Tracheal epithelial cell (primary cell): ENCODE data around the gene XPOT. TPM values are rescaled to one million over a fixed set of nuclear protein-coding genes. Genes with fewer than 3 reads are reported as not detected.

Experiments used
- total RNA-seq: library from RNA; depleted of rRNA; stranded (reverse); fragments of >200 nt; gene quantifications from 2 replicates; pipeline ENCODE4 v1.2.1, GENCODE V29; 2014

XPOT gene, protein sequence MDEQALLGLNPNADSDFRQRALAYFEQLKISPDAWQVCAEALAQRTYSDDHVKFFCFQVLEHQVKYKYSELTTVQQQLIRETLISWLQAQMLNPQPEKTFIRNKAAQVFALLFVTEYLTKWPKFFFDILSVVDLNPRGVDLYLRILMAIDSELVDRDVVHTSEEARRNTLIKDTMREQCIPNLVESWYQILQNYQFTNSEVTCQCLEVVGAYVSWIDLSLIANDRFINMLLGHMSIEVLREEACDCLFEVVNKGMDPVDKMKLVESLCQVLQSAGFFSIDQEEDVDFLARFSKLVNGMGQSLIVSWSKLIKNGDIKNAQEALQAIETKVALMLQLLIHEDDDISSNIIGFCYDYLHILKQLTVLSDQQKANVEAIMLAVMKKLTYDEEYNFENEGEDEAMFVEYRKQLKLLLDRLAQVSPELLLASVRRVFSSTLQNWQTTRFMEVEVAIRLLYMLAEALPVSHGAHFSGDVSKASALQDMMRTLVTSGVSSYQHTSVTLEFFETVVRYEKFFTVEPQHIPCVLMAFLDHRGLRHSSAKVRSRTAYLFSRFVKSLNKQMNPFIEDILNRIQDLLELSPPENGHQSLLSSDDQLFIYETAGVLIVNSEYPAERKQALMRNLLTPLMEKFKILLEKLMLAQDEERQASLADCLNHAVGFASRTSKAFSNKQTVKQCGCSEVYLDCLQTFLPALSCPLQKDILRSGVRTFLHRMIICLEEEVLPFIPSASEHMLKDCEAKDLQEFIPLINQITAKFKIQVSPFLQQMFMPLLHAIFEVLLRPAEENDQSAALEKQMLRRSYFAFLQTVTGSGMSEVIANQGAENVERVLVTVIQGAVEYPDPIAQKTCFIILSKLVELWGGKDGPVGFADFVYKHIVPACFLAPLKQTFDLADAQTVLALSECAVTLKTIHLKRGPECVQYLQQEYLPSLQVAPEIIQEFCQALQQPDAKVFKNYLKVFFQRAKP
- total RNA-seq = 117 and 187 TPM in 2 replicates

DNA sequence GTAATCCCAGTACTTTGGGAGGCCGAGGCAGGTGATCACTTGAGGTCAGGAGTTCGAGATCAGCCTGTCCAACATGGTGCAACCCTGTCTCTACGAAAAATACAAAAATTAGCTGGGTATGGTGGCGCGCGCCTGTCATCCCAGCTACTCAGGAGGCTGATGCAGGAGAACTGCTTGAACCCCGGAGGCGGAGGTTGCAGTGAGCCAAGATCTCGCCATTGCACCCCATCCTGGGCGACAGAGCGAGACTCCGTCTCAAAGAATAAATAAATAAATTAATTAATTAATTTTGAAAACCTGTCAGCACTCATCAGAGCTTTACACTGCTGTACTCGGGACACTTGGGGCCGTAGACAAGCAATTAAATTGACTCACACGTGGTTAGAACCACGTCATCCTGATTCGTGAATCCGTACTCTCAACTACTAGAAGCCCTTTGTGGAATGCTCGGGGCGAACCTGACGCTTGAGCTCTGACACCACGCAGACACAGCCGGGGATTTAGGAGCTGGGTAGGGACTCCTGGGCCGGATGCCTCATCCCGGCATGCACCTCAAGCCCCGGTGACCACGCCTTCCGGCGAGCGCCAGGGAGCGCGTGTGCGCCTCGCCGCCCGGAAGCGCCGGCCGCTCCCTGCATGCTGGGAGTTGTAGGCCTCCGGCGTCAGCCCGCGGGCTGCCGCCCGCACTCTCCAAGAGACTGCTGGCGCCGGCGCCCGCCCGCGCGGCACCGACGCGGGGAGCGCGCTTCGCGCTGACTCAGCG is at the start of gene XPOT:
Gene XPOT, plus strand, starts transcription at position 686 of the 763 bp plus-strand sequence. CDS start 5,644 bp downstream, outside the sequence.

GRCh38 chr12:64390275-64390851 is 13.8 kb upstream of the XPOT start, which contains the start of gene C12orf56:
Gene C12orf56, minus strand, starts transcription at chr12:64390758. Its CDS starts 193 bp downstream, at chr12:64390565.

DNA sequence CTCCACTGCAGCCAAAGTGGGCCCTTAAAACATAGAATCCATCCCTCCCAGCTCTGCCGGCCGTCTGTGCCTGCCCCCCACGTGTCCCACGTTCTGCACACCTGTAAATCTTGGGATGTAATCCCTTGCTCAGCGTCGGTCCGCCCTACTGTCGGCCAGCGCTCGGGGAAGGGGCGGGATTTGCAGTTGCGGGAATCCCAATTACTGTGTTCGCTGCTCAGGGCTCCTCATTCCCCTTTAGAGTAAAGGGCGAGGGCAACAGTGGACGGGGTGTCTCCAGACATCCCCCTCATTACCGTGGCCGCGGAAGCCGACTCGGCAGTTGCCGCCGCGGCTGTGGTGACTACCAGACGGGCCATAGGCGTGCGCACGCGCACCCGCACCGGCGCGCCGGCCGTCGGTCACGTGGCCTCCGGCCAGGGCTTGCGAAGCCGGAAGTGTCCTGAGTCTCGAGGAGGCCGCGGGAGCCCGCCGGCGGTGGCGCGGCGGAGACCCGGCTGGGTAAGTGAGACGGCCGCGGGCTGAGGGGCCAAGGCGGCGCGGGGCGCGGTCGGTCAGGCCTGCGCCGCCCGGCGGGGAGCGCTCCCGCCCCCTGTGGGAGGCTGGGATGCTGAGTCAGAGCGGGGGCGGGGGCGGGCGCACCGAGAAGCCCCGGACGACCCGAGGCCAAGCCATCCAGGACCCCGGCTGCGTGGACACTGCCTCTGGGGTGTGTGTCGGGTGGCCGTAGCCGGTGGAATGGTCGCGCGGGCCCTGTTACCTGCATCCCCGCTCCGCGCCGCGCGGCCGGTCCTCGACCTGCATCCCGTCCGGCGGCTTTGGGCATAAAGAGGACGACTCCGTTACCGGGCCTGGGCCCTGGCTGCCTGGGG is 47.7 kb downstream of the XPOT start, which contains the start of gene TBK1:
Gene TBK1, plus strand, starts transcription at position 434 of the 872 bp plus-strand sequence. CDS start 3,751 bp downstream, outside the sequence.

Other genes starting within 250 kb of the XPOT start
- gene KICS2, start 182.1 kb upstream of the XPOT start, total RNA-seq = 8.0 and 13.0 TPM in 2 replicates
- 0.85 and 0.96 TPM in 2 replicates for gene C12orf56, start 13.6 kb upstream of the XPOT start, total RNA-seq
- gene TBK1, start 47.7 kb downstream of the XPOT start, total RNA-seq = 18.1 and 20.5 TPM in 2 replicates
- 8.7 and 20.2 TPM in 2 replicates for gene RASSF3, start 206.1 kb downstream of the XPOT start, total RNA-seq